HG02763 (cell line): ENCODE measurements around the gene ACAN.

Experiments used
- ATAC-seq: cut with Tn5 transposase; IDR thresholded peaks from one replicate; pipeline ENCODE4 v1.9.1; 2021; ENCODE audit warnings: mild to moderate bottlenecking, moderate library complexity; ENCODE audit not compliant: unreplicated experiment

The ACAN gene

DNA sequence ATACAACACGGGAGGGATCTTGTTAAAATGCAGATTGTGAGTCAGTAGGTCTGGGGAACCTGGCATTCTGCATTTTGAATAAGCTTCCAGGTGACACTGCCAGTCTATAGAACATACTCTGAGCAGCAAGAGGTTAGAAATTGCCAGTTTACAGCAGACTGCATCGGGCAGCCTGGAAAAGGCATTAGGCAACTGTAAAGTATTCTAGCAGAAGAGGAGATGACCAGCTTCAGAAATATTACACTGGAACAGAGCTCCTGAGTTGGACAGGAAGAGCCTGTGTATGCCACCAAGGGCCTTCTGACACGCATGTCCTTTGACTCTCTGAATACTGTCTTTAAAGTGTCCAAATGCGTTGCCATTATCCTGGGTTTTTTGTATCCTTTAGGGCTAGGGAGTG is 2.5 kb upstream of the ACAN start:
- no peak for ATAC-seq

DNA sequence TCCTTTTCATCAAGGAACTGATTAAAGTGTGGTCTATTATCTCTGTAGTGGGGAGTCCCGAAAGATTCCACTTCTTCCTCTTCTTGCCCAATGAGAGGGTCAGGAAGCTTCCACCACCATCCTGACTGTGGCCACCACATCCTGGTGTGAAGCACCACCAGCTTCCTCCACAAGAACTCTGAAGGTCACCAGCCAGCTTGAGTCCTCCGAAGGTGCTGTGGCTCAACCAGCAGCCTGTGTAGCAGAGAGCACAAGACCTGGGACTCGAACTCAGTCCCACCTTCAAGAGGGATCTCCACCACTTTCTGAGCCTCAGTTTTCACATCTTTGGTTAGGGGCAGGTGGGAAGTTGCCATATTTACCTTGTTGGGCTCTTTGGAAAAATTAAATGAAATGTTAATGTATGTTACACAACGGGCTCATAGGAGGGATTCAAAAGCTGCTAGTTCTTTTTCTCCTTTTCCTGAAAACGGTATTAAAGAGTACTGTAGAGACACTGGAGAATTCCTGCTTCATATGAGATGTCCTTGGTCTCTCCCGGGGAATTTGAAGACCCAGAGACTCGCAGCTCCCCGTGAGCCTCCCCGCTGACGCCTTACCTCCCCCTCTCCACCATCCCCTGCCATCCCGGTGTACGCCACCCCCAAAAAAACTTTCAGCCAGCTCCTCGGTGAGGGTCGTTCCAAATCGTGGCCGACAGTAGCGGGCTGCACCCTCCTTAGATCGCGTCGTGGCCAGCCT is 816 bp upstream of the ACAN start:
- ATAC-seq: no peak

DNA sequence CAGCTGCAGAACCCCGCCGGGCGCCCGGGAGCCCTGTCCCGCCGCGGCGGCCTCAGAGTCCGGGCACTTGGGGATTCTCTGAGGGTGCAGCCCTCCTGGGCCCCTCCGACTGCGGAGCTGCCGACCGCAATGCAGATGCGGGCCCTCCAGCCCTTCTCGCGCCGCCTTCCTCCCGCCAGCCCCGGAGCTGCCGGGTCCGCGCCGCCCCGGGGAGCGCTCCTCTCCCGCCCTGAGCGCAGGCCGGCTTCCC is 320 bp upstream of the ACAN start:
- ATAC-seq: no peak

DNA sequence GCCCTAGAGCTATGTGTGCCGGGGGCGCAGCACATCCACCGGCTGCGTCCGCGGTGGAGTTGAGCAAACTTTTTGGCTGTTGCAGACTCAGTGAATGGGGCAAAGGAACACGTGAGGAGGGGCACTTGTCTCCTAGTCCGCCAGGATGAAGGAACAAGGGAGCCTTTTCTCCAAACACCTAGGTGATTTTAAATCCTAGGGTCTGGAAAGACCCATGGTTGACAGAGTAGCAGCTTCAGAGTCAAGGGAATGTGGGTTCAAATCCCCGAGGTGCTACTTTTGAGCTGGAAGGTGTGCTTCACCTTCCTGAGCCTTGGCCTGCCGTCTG is 648 bp downstream of the ACAN start:
- no peak for ATAC-seq

DNA sequence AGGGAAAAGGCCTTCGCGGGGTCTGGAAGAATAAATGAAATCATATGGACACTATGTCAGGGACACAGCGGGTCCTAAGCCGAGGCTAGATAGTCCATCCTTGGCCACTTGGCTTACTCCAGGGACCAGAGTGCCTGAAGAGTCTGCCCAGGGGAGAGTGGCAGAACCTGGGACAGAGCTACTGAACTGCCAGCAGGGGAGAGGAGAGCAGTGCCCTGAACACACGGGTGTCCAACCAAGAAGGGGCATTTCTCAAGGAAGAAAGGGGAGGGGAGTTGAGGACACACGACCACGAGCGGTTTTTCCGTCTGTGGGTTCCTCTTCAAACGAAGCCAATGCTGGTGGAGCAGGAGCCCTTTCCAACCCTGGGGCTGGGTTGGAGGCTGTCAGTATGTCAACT is 1.0 kb downstream of the ACAN start:
- ATAC-seq: no peak

DNA sequence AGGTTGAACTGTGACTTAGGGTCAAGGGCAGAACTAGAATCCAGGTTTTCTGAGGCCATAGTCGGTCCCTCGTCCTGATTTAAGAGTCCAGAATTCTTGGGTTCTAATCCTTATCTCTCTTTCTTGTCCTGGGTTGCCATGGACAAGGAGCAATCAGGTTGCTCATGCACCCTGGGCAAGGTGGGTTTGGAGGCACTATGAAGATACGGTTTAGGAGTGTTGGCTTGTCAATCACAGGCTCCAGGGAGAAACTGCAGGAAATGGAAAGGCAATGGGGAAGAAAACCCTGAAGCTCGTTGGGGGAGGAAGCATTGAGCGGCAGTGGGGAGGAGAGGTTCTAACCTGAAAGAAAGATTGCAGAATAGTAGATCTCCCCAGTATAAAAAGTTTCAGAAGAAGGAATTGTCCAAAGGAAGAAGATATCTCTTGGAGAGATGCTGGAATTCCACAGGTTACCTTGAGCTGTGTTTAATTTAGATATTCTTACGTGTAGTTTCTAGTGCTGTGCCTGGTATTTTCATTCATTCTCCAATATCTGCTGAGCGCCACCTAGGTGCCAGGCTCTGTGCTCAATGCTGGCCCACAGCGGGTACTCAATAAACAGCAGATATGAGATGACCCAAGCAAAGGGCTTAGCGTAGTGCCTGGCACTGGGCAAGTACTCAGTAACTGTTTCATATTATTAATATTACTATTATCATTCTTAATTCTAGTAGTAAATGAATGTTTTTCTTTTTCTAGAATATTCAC is 2.0 kb downstream of the ACAN start:
- ATAC-seq: no peak

DNA sequence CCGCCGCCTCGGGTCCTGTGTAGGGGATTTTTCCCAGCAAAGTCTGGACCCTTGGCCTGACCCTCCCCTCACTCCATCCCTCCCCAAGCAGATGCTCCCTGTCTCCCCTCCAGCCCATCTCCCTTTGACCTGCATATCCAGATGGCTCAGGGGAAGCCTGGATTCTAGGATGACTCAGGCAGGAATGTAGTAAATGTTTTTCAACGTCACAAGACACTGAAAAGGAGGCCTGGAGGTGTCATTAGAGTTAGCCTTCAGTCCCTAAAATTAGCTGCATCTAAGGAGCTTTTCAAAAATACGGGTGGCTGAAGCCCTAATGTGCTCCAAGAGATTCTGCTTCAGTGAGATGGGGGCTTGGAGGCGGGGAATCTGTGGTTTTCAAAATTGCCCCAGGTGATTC is 7.2 kb downstream of the ACAN start:
- ATAC-seq: no peak

DNA sequence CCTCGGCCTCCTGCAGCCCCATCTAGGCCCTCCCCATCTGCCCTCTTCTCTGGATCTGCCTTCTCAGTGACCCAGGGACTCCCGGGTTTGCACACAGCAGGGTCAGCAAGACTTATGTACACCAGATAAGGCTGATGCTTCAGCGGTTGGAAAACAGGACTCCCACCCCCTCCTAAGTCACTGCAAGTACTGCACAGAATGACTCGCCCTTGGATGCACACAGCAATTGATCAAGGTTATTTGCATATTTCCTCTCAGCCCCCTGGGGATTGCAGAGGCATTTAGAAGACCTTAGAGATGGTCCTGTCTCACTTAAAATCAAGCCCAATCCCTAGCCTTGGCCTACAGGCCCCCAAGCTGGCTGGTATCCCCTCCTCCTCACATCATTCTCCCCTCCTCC is 8.9 kb downstream of the ACAN start:
- no peak for ATAC-seq

DNA sequence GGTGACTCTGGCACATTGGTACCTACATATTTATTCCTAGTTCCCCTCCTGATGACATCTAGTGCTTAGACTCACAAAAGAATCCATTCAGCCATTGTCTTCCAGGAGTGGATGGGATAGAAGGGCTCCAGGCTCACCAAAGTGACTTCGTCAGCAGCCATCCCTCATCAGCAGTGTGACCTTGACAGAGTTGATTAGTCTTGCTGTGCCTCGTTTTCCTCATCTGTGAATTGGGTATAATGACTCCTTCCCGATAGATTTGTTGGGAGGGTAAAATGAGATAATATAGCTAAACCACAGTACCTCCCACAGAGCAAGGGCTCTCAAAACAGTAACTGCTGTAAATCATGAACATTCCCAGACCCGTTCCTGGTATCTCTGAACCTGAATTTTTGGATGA is 10.7 kb downstream of the ACAN start:
- no peak for ATAC-seq

DNA sequence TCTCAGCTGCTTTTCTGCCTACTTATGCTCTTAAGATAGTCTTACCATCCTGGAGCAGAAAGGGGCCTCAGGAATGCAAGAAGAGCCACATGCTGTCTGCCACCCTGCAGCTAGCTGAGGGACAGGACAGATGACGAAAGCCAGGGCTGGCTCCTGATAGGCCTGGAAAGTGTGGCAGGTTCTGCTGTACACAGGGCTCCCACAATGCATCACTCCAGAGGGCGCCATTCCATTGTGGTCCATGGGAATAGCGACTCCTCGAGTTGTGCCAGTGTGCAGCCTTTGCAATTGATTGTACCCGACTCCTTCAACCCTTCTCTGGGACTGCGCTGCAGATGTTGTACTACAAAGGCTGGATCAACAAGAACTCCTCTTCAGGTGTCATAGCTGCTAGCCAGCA is 11.2 kb downstream of the ACAN start:
- no peak for ATAC-seq

DNA sequence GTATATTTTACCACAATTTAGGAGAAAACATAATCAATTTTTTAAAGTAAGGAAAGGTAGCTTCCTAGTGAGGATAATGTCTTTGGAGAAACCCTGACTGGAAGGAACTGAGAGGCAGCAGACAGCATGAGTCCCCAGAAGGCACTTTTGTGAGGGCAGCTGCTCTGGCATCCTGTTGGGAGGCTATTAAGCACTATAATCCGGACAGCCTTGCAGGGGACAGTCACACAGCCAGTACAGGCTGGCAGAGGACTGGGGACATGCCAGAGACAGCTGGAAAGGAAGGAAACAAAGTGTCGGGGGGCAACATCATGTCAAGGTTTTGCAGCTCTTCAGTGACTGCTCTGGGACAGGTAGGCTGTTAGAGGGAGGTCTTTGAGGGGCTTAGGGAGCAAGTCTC is 15.7 kb downstream of the ACAN start:
- no peak for ATAC-seq

DNA sequence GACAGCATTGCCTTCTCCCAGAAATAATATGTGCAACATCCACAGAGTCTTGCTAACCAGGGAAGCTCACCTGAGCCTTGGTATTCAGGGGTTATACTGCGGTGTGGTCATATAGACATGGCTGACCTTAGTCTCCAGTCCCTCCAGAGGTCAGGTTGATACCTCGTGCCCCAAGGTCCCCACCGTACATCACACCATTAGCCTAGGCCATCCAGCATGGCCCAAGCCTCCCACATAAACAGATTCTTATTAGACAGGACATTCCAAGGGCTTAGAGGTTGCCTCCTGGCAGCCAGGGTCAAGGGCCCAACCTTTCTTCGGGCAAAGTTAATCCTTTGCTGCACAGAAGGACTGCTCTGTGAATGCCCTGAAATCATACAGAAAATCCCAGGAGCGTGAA is 18.8 kb downstream of the ACAN start:
- no peak for ATAC-seq

DNA sequence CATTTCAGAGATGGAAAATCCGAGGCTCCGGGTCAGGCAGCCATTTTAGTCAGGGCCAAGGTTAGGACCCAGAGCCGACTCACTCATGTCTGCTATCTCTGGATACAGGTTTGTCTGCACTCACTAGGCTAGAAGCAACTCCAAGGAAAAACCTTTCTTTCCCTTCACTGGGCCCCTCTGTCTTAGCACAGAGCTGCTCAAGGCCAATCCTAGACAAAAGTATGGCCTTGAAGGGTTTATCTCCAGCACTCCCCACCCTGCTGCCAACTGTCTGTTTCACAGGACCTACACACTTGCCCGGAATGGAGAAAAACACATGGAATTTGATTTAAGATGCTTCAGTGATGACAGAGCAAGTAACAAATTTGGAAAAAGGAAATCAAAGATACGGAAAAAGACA is 25.6 kb downstream of the ACAN start:
- no peak for ATAC-seq

DNA sequence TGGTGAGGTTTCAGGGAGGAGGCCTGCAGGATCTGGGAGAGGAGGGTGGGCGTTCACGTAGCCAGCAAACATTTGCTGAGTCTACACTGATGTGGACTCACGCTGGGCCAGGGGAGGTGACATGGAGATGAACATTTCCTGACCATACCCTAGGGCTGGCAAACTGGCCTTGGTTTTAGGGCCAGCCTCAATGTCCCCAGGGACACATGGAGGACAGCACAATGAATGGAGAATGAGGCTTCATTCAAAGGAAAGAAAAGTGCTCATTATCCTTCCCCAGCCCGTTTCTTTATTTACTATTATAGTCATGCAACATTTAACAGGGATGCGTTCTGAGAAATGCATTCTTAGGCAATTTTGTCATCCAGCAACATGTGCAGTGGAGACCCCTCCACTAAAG is 26.8 kb downstream of the ACAN start:
- no peak for ATAC-seq

DNA sequence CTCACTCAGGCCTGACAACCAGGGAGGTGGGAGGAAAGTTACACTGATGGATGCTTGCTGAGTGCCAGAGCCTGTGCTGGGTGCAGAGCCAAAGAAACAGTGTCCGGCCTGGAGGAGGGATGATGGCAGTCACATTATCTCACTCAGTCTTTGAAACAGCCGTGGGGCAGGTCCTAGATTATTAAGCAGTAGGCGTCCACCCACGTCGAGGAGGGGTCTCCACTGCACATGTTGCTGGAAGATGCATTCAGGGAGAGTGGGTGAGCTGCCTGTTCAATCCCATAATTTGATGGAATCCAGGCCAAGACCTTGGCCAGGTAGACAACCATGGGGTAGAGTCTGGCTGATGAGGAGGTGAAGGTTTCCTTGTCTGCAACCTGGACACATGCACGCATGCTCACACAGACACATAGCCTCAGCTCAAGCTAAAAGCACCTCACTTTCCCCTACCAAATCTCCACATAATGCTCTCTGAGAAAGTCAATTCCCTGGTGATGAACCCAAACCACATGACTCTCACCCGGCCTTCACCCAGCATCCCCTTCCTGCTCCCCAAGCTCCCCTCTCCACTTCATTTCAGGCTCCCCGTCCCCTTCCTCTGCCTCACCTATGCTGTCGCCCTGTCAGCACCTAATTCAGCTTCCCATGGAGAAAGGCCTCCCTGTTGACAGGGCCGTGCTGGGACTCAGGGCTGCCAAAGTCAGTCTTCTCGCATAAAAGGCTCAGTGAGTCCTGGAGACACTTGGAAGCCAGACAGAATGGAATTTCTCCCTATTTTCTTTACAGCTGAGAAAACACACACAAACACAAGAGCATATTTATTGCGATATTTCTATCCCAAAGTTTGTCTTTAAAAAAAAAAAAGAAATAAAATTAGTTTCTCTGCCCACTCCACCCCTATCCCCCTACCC is 29.8 kb downstream of the ACAN start:
- no peak for ATAC-seq

DNA sequence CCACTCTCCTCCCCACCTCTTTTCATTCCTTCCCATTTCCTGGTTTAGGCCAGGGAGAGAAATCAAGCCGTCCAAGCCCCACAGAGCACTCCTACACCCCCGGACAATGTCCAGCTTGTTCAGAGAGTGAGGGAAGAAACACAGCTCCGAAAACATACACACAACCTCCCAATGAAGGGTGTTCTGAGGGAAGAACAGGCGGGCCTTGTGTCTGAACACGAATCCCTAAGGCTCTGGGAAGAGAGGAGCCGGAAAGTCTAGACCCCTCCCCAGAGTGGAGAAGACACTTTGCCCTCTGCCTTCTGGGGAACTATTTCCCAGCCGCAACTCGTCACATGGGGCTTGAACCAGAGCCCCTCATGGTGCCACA is 30.5 kb downstream of the ACAN start:
- ATAC-seq: no peak

DNA sequence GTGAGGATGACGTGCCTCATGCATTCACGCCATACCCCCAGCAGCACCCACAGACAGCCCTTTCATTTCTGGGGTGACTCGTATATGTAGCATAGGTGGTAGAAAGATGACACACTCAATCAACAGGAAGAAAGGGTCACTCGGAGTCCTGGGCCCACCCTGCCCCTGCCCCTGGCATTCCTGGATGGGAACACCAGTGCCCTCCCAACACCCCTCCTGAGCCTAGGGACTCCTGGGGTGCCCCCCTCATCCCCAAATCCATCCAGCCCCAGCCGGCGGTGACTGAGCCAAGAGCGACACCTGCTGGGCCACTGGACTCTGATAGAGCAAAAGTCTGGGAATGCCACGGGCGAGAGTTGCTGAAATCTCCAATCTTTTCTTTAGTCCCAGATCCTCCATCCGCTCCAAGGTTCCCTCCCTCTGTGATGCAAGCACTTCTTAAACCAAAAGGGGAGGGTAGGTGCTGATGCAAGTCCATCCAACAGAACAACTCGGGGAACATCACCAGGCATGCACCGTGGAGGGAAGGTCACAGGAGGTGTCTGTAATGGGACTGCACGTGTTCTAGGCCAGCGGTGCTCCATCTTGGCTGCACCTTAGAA is 31.1 kb downstream of the ACAN start:
- ATAC-seq: no peak

DNA sequence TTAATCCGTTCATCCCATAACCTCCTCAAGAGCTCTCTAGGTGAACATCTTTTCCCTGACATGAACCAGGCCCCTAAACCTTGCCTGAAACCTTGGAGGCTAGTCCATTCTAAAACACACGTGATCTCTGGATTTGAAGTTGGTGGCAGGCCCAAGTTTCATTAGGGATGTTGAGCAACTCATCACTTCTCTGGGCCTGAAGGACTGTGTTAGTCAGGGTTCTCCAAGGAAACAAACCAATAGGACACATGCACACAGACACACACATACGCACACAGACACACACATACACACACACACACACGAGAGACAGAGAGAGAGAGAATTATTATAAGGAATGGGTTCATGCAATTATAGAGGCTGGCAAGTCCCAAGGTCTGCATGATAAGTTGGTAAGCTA is 31.9 kb downstream of the ACAN start:
- ATAC-seq: no peak

DNA sequence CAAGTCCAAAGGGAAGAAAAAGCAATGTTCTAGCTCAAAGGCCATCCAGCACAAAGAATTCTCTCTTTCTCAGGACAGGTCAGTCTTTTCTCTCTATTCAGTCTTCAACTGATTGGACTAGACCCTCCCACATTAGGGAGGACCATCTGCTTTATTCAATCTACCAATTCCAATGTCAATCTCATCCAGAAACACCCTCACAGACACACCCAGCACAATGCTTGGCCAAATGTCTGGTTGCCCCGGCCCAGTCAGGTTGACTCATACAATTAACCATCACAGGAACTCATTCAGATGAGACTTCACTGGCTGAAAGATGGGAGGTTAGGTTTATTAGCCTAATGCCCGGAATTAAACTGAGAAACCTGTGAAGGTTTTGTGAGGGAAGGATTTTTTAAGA is 32.4 kb downstream of the ACAN start:
- no peak for ATAC-seq

DNA sequence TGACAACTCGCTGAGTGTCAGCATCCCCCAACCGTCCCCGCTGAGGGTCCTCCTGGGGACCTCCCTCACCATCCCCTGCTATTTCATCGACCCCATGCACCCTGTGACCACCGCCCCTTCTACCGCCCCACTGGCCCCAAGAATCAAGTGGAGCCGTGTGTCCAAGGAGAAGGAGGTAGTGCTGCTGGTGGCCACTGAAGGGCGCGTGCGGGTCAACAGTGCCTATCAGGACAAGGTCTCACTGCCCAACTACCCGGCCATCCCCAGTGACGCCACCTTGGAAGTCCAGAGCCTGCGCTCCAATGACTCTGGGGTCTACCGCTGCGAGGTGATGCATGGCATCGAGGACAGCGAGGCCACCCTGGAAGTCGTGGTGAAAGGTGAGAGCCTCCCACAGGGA is 35.4 kb downstream of the ACAN start:
- ATAC-seq: no peak

DNA sequence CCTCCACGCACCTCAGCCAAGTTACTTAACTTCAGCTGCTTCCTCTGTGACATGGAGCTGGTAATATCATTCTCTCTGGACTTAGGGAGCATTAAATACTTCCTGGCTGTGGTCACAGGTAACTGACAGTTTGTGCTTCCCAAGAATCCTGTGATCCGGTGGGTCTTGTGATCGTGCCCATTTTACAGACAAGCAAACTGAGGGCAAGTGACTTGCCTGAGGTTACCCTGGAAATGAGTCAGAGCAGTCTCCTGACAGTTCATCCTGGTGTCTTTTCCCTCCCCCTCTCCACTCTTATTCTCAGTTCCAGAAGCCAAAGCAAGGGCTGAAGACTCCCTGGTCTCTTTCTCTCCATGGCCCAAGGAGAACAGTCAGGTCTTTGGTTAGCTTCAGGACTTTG is 35.9 kb downstream of the ACAN start:
- no peak for ATAC-seq

DNA sequence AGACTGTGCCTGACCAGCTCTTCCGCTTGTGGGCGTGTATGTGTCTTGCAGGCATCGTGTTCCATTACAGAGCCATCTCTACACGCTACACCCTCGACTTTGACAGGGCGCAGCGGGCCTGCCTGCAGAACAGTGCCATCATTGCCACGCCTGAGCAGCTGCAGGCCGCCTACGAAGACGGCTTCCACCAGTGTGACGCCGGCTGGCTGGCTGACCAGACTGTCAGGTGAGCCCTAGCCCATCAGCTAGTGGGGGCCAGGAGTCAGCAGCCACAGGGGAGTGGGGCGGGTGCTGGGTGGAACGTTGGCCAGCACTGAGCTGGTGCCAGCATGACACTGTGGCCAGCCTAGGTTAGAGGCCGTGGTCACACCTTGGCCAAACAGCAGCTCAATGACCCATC is 36.7 kb downstream of the ACAN start:
- ATAC-seq: no peak
